WI38 (cell line): Measurements from ENCODE around the gene PYGB.

ENCODE experiments used
- H3K4me3 ChIP-seq: 2 replicates; pipeline ENCODE4 v1.5.1; 2011; ENCODE audit warnings: low read depth, mild to moderate bottlenecking, control low read depth, low read length
- TF ChIP-seq, protein P1 (sequence below): IDR thresholded peaks from 2 replicates; pipeline ENCODE4 v1.5.1; 2012; ENCODE audit warnings: low read depth, mild to moderate bottlenecking, control low read depth, low read length

PYGB gene

DNA sequence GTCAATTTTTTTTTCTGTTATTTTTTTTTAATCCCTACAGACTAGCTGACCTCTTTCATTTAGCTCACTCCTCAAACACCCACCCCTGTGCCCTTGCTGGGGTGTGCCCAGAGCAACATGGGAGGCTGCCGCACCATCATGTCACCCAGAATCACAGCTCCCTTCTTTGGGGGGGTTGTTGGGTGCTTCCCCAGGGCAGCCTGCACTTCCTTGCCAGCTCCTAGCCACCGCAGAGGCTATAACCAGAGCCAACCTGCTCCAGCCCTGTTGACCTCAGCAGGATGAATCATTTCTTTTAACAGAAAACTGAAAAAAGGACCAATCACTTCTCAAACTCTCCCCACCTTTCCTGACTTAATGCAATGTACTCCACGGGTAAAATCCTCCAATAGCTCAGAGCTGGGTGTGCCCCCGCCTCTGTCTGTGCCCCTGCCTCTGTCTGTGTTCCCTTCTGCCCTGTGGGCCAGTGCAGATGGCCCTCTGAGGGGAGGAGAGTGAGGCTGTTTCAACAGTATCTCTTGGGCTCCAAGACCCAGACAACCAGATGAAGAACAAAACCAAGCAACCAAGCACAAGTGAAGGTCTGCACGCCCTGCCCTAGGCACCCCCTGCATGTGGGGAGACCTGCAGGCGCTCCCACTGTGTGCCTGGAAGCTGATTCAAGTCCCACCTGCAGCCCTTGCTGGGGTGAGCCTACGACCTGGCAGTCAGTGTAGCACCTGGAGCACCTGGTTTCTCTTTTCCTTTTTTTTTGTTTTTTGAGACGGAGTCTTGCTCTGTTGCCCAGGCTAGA is 67.7 kb downstream of the PYGB start:
- no peak overlapping the region for H3K4me3 ChIP-seq
- TF ChIP-seq, protein P1, sequence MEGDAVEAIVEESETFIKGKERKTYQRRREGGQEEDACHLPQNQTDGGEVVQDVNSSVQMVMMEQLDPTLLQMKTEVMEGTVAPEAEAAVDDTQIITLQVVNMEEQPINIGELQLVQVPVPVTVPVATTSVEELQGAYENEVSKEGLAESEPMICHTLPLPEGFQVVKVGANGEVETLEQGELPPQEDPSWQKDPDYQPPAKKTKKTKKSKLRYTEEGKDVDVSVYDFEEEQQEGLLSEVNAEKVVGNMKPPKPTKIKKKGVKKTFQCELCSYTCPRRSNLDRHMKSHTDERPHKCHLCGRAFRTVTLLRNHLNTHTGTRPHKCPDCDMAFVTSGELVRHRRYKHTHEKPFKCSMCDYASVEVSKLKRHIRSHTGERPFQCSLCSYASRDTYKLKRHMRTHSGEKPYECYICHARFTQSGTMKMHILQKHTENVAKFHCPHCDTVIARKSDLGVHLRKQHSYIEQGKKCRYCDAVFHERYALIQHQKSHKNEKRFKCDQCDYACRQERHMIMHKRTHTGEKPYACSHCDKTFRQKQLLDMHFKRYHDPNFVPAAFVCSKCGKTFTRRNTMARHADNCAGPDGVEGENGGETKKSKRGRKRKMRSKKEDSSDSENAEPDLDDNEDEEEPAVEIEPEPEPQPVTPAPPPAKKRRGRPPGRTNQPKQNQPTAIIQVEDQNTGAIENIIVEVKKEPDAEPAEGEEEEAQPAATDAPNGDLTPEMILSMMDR, result no peak

DNA sequence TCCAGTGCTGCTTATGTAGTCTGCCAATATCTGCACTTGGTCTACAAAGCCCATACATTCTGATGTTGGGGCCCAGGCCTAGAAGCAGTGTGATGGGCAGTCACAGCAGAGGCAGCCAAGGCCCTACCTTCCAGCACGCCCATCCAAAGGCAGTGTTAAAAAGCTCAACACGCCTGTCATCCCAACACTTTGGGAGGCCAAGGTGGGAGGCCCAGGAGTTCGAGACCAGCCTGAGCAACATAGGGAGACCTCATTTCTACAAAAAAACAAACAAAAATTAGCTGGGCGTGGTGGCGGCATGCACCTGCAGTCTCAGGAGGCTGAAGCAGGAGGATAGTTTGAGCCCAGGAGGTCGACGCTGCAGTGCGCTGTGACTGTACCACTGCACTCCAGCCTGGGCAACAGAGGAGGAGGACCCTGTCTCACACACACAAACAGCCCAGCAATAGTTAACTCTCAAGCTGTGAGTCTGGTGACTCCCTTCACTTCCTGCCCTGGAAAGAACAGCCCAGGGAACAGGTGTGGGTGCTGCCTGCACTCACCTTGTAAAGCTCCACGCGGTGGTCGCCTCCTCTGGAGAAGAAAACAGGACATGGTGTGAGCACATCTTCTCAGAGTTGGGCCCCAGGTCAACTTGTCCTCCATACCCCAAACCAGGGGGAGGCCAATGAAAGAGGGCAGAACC is 68.8 kb downstream of the PYGB start:
- no peak overlapping the region for H3K4me3 ChIP-seq
- TF ChIP-seq, protein P1, result no peak

DNA sequence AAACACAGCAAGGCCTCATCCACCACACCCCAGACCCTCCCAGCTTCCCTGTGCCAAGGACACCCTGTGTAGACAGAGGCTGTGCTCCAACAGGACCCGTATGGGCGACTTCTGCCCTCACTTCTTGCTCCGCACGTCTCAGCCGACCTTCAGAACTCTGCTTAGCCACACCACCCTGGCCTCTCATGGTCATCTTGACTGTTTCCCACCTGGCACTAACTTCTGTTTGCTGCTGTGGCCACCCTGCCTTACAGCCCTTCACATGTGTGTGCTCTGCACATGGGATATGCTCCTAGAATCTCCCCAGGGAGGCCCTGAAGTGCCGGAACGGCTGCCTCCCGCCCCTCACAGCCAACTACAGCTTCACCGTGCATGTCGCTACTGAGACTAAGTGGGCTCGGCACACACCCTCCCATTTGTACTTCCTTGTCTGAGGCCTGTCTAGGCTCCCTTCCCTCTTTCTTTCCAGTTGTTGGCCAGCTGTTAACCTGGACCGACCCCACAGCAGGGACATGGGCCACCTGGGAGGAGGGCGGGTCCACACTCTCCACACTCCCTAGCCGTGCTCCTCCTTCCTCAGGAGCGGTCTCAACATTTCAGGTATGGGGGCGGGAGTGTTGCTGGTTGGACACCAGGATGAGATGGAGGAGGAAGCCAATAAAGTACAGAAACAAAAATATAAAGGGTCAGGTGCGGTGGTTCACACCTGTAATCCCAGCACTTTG is 69.6 kb downstream of the PYGB start:
- TF ChIP-seq, protein P1, result no peak
- H3K4me3 ChIP-seq, result no peak overlapping the region

DNA sequence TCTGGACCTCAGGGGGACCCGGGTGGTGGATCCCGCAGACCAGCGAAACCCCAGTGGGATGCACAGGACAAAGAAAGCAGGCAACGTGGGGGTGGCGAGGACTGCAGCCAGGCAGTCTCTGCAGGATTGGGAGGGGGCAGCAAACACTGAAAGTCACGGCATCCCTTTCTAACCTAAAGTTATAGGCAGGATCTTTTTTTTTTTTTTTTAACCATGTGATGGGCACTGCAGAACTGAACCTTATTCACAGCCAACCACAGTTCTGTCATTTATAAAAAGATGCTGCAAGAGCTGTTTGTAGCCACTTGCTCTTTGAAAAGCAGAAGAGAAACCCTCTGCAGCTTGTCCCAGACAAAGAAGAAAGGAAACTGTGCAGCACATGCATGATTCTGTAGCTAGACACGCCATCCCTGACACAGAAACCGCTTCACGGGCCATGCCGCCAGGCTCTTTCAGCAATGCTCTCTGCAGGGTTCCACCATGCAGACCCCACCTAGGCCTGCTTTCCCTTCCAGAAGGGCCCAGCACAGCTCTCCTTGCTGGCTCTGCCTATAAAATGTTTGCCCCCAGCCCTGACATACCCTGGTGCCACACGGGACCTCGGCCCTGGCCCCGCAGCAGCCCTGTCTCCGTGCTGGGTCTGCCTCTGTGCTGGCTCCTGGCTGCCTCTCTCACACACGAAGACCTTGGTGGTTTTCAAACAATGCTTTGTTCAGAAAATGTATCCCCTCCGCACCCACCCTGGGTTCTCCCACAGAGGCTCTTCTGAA is 70.8 kb downstream of the PYGB start:
- H3K4me3 ChIP-seq, result no peak overlapping the region
- TF ChIP-seq, protein P1, result no peak

DNA sequence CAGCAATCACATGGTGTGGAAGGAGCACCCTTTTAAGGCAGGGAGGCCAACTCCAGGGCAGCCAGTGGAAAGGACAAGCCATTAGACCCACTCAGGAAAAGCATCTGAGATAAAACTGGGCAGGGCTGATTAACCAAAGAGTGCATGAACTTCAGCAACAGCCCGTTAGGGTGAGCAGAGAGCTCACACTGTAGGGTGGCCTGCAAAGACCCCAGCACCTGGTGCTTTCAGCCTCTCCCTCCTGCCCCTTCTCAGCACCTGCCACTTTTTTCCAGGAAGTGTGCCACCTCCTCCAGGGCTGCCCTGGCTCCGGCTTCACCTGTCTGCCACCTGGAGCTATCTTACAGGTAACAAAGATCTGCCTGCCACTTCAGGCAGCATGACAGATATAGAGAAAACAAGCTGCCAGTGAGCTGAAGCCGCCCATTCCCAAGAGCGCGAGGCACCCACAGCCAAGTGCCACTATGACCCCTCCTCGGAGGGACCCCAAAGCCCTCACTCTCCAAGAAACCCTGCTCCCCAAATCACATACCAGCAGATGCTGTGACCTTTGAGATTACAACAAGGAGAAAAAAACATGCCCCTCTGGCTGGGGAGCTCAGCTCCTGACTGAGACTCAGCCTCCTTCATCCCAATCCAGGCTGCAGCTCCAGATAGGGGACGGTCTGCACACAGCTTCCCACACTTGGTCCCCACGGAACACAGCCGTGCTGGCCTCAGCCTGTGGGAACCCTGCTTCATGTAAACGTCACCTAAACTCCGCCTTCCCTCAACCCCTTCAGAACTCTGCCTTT is 71.6 kb downstream of the PYGB start:
- no peak overlapping the region for H3K4me3 ChIP-seq
- TF ChIP-seq, protein P1, result no peak

DNA sequence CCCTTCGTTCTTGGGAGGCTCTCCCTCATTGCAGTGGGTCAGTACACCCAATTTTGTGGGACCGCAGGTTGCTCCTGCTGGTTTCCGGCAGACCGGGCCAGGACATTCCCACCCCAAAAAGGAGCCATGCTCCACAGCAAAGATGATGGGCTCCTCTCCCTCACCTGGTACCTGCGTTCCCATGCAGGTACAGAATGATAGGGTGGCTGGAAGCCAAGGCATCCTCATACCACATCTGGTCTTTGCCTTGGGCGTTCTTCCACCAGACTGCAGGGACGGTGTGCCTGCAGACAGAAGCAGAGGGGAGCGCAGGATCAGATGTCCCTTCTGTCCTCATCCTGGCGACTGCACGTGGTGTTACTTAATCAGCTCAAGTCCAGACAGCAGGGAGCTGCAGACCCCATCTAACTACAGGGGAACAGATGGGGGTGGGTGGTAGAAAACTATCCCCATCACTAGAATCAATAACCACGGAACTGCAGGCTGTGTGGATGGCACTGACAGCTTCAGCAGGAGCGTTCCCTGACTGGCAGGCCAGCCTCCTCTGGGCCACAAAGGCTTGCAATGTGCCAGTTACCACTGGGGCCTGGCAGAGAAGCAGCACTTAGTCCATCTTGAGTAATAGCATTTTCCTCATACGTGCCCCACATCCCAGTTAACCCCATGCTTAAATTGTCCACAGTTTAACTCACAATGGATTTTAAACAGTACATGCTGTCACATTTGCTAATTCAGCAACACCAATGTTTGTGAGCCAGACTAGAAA is 72.3 kb downstream of the PYGB start:
- TF ChIP-seq, protein P1, result no peak
- no peak overlapping the region for H3K4me3 ChIP-seq
